Peyer's patch (tissue), 4 donors: ENCODE data around the gene HTT-AS. TPM values are rescaled to one million over a fixed set of nuclear protein-coding genes. Genes with fewer than 3 reads are reported as not detected.
A peak's percentile ranks its signal among the peaks of the same experiment; 100 is the strongest.
"Not testable (repeated sequence)": the region's sequence is repeated elsewhere in the genome, so short reads cannot be mapped to it uniquely, and the experiment has no call there.

Source experiments
- DNase-seq, 3 donors: peaks; one replicate each; pipeline ENCODE4 v3.0.0-alpha.2; 2017 to 2019
- H3K27ac ChIP-seq, 4 donors: fragments of 200-600 bp; sonication (generic); one replicate each; pipeline ENCODE4 v1.5.1; 2016 to 2019
- H3K27me3 ChIP-seq, 2 donors: fragments of 200-600 bp; sonication (generic); one replicate each; pipeline ENCODE4 v1.5.1; 2019
- H3K36me3 ChIP-seq, 3 donors: fragments of 200-600 bp; sonication (generic); one replicate each; pipeline ENCODE4 v1.5.1; 2016 to 2019
- H3K4me1 ChIP-seq, 4 donors: fragments of 200-600 bp; sonication (generic); one replicate each; pipeline ENCODE4 v1.5.1; 2016 to 2019
- H3K4me3 ChIP-seq, 4 donors: fragments of 200-600 bp; sonication (generic); 1 replicate in 3 of 4; 2 replicates in 1 of 4; pipeline ENCODE4 v1.5.1; 2016 to 2019; ENCODE audit warnings: mild to moderate bottlenecking in 1 of 4
- H3K9me3 ChIP-seq, 4 donors: fragments of 200-600 bp; sonication (generic); one replicate each; pipeline ENCODE4 v1.5.1; 2016 to 2019; ENCODE audit warnings: mild to moderate bottlenecking in 1 of 4
- POLR2A ChIP-seq, 2 donors: fragments of 450-650 bp; IDR thresholded peaks; one replicate each; pipeline ENCODE4 v1.5.1; 2017; ENCODE audit warnings: antibody characterized with exemption in 2 of 2, mild to moderate bottlenecking in 2 of 2, moderate library complexity in 2 of 2
- total RNA-seq, 4 donors: library from RNA; depleted of rRNA; stranded (reverse); fragments of >200 nt; gene quantifications; one replicate each; pipeline ENCODE4 v1.1.0, GENCODE V29; 2016
- TF ChIP-seq, protein P1 (sequence below), 6 experiments: fragments of 450-650 bp in 4 of 6; fragments of 200-600 bp in 2 of 6; sonication (generic) in 1 of 6; IDR thresholded peaks; one replicate each; pipeline ENCODE4 v1.5.1; 2017 to 2019; ENCODE audit warnings: antibody characterized with exemption in 6 of 6, mild to moderate bottlenecking in 3 of 6, moderate library complexity in 1 of 6

Gene HTT-AS
- total RNA-seq, 4 donors from 2014 or later = not detected

- H3K27ac ChIP-seq = peak overlapping the region in 3 of 4 donors; percentile 20 to 60 (median 56)
- peak; percentile 78 to 93 (median 88) for DNase-seq
- TF ChIP-seq POLR2A (IDR thresholded peaks at IDR 0.05) = no peak
- TF ChIP-seq, protein P1, sequence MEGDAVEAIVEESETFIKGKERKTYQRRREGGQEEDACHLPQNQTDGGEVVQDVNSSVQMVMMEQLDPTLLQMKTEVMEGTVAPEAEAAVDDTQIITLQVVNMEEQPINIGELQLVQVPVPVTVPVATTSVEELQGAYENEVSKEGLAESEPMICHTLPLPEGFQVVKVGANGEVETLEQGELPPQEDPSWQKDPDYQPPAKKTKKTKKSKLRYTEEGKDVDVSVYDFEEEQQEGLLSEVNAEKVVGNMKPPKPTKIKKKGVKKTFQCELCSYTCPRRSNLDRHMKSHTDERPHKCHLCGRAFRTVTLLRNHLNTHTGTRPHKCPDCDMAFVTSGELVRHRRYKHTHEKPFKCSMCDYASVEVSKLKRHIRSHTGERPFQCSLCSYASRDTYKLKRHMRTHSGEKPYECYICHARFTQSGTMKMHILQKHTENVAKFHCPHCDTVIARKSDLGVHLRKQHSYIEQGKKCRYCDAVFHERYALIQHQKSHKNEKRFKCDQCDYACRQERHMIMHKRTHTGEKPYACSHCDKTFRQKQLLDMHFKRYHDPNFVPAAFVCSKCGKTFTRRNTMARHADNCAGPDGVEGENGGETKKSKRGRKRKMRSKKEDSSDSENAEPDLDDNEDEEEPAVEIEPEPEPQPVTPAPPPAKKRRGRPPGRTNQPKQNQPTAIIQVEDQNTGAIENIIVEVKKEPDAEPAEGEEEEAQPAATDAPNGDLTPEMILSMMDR (IDR thresholded peaks at IDR 0.05) = peak; percentile 74 to 95 (median 93)
- H3K9me3 ChIP-seq = no peaks in the 10 kb centered on the region
- no peak overlapping the region for H3K4me3 ChIP-seq
- H3K4me1 ChIP-seq = peaks cover 0 to 15% (median 0%) of the 10 kb centered on the region in 4 donors
- H3K36me3 ChIP-seq = peaks cover 0 to 71% (median 0%) of the 10 kb centered on the region in 3 donors
- H3K27me3 ChIP-seq = no peaks in the 10 kb centered on the region
Measured at GRCh38 chr4:3106339-3107186, 32.2 kb upstream of the HTT-AS start.

GRCh38 chr4:3098346-3098745 lies 24.0 kb upstream of the HTT-AS start:
- Histone ChIP-seq H3K4me3 (no peak overlapping the region), H3K36me3 (peaks cover 0 to 38% (median 0%) of the 10 kb centered on the region in 3 donors), H3K27me3 (no peaks in the 10 kb centered on the region), H3K27ac (no peak overlapping the region), H3K9me3 (no peaks in the 10 kb centered on the region), H3K4me1 (no peaks in the 10 kb centered on the region)
- TF ChIP-seq POLR2A (IDR thresholded peaks at IDR 0.05) = no peak
- TF ChIP-seq, protein P1 (IDR thresholded peaks at IDR 0.05) = no peak
- DNase-seq = no peak

DNA sequence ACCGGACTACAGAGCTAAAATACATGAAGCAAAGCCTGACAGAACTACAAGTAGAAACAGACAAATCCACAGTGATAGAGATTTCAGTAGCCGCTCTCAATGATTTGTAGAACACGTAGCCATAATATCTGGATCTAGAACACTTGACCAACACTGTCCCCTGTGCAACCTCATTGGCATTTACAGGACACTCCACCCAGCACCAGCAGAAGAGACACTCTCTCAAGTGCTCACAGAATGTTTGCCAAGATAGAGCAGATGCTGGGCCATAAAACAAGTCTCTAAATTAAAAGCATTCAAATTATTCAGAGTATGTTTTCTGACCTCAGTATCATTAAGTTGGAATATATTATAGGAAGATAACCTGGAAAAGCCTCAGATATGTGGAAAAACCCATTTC lies 21.9 kb upstream of the HTT-AS start:
- H3K4me1 ChIP-seq = peaks cover 0 to 4% (median 0%) of the 10 kb centered on the region in 4 donors
- no peak overlapping the region for H3K4me3 ChIP-seq
- no peaks in the 10 kb centered on the region for H3K27me3 ChIP-seq
- no peak for DNase-seq
- peaks cover 0 to 28% (median 0%) of the 10 kb centered on the region in 3 donors for H3K36me3 ChIP-seq
- H3K27ac ChIP-seq = no peak overlapping the region
- TF ChIP-seq POLR2A (IDR thresholded peaks at IDR 0.05) = no peak
- TF ChIP-seq, protein P1 (IDR thresholded peaks at IDR 0.05) = no peak
- no peaks in the 10 kb centered on the region for H3K9me3 ChIP-seq

GRCh38 chr4:3094701-3095100 lies 20.4 kb upstream of the HTT-AS start:
- not testable (repeated sequence) for H3K4me1 ChIP-seq, DNase-seq, H3K27me3 ChIP-seq, H3K9me3 ChIP-seq, H3K4me3 ChIP-seq, H3K27ac ChIP-seq
- peaks cover 0 to 13% (median 0%) of the 10 kb centered on the region in 3 donors for H3K36me3 ChIP-seq

DNA sequence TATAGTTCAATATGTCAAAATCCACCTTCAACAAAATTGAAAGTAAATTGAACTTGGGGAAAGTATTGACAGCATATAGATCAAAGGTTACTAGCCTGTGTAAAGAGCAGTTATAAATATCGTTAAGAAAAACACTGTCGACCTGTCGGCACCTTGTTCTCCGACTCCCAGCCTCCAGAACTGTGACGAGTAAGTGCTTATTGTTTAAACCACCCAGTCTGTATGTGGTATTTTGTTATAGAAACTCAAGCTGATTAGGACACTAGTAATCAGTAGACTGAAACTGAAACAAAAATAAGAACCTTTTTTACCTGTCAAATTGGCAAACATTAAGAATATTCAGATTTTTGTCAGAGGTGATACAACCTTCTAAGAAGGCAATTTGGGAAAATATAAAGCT lies 17.1 kb upstream of the HTT-AS start:
- Histone ChIP-seq H3K9me3 (no peaks in the 10 kb centered on the region), H3K4me3 (no peak overlapping the region), H3K27me3 (no peaks in the 10 kb centered on the region), H3K36me3 (peaks cover 0 to 30% (median 0%) of the 10 kb centered on the region in 3 donors), H3K27ac (peak overlapping the region in 1 of 4 donors; percentile 12), H3K4me1 (peaks cover 0 to 4% (median 0%) of the 10 kb centered on the region in 4 donors)
- DNase-seq = no peak
- TF ChIP-seq, protein P1 (IDR thresholded peaks at IDR 0.05) = no peak
- TF ChIP-seq POLR2A (IDR thresholded peaks at IDR 0.05) = no peak

DNA sequence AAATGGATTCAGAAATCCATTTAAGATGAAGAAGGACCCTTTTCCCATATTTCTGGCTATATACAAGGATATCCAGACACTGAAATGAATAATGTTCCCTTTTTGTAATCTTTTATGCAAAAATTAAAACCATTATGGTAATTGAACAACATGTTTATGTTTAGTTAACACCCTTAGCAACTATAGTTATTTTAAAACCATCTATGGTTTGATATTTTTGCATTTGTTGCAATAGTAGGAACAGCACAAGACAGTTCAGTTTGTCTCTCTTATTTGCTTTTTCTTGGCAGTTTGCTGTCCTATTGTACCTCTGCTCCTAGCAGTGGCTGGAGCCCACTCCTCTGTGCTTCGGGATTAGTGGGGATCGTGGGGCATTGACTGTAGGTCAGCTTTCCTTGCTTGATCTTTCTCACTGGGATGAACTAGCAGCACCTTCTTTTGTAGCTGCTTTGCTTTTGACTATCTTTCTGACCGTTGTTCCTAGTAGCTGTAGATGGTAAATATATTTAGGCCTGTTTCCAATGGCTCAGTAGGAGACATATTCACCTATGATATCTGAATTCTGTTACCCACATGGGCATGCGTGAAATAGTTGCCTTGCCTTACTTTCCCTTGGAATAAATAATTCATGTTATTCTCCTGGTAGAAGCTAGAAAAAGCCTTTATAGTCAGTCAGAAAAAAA lies 12.9 kb upstream of the HTT-AS start:
- no peak for DNase-seq
- no peak overlapping the region for H3K27ac ChIP-seq
- H3K9me3 ChIP-seq = no peaks in the 10 kb centered on the region
- no peak for TF ChIP-seq POLR2A (IDR thresholded peaks at IDR 0.05)
- TF ChIP-seq, protein P1 (IDR thresholded peaks at IDR 0.05) = no peak
- peaks cover 0 to 4% (median 0%) of the 10 kb centered on the region in 4 donors for H3K4me1 ChIP-seq
- no peaks in the 10 kb centered on the region for H3K27me3 ChIP-seq
- peaks cover 0 to 25% (median 0%) of the 10 kb centered on the region in 3 donors for H3K36me3 ChIP-seq
- H3K4me3 ChIP-seq = no peak overlapping the region
